ENCODE results near the gene EPC1. TPM values are rescaled to one million over a fixed set of nuclear protein-coding genes. Genes with fewer than 3 reads are reported as not detected.

EPC1 gene
- total and polyA plus RNA-seq, 9 of the 15 experiments (the other 6 are each of a cell fraction or from before 2014, with no cell fraction given): 7.0 to 43.6 (median 16.1) TPM

DNA sequence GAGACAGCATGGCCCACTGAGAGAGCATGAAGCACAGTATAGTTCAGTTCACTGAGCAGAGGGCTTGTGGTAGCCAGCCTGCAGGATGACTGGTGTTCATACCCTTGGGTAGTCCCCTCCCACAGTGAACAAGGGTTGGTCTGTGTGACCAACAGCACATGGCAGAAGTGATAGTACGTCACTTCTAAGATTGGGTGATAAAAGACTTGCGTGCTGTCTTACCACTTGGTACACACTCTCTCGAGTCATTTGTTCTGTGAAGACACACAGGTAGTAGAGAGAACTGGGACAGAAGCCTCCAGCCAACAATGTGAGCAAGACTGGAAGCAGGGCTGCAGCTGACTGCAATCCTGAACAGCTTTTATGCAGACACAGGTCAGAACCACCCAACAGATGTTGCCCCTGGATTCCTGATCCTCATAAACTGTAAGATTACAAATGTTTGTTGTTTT is 14.6 kb downstream of the EPC1 start (continued):
- TF ChIP-seq, protein P1, sequence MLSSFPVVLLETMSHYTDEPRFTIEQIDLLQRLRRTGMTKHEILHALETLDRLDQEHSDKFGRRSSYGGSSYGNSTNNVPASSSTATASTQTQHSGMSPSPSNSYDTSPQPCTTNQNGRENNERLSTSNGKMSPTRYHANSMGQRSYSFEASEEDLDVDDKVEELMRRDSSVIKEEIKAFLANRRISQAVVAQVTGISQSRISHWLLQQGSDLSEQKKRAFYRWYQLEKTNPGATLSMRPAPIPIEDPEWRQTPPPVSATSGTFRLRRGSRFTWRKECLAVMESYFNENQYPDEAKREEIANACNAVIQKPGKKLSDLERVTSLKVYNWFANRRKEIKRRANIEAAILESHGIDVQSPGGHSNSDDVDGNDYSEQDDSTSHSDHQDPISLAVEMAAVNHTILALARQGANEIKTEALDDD (IDR thresholded peaks at IDR 0.05): peak; percentile 42; the same call in 1 of the 2 replicates
- no peak for TF ChIP-seq FIP1L1 (IDR thresholded peaks at IDR 0.05; ENCODE audit: low read depth, low read length, poor library complexity, severe bottlenecking)
- no peak for TF ChIP-seq ZBTB17 (CRISPR knock-in tag; IDR thresholded peaks at IDR 0.05)
- TF ChIP-seq, protein P2, sequence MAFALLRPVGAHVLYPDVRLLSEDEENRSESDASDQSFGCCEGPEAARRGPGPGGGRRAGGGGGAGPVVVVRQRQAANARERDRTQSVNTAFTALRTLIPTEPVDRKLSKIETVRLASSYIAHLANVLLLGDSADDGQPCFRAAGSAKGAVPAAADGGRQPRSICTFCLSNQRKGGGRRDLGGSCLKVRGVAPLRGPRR (CRISPR knock-in tag; IDR thresholded peaks at IDR 0.05): no peak
- TF ChIP-seq, protein P3, sequence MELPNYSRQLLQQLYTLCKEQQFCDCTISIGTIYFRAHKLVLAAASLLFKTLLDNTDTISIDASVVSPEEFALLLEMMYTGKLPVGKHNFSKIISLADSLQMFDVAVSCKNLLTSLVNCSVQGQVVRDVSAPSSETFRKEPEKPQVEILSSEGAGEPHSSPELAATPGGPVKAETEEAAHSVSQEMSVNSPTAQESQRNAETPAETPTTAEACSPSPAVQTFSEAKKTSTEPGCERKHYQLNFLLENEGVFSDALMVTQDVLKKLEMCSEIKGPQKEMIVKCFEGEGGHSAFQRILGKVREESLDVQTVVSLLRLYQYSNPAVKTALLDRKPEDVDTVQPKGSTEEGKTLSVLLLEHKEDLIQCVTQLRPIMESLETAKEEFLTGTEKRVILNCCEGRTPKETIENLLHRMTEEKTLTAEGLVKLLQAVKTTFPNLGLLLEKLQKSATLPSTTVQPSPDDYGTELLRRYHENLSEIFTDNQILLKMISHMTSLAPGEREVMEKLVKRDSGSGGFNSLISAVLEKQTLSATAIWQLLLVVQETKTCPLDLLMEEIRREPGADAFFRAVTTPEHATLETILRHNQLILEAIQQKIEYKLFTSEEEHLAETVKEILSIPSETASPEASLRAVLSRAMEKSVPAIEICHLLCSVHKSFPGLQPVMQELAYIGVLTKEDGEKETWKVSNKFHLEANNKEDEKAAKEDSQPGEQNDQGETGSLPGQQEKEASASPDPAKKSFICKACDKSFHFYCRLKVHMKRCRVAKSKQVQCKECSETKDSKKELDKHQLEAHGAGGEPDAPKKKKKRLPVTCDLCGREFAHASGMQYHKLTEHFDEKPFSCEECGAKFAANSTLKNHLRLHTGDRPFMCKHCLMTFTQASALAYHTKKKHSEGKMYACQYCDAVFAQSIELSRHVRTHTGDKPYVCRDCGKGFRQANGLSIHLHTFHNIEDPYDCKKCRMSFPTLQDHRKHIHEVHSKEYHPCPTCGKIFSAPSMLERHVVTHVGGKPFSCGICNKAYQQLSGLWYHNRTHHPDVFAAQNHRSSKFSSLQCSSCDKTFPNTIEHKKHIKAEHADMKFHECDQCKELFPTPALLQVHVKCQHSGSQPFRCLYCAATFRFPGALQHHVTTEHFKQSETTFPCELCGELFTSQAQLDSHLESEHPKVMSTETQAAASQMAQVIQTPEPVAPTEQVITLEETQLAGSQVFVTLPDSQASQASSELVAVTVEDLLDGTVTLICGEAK (IDR thresholded peaks at IDR 0.05): no peak
- TF ChIP-seq, protein P3 (CRISPR knock-in tag; IDR thresholded peaks at IDR 0.05): no peak
- TF ChIP-seq CHCHD3 (CRISPR knock-in tag; IDR thresholded peaks at IDR 0.05): no peak
- 0 out of 2 replicates have a peak, but pooled peaks have one; percentile 32 for TF ChIP-seq MYC (IDR thresholded peaks at IDR 0.05; ENCODE audit: low read depth, low read length)
- no peak for TF ChIP-seq MYC (CRISPR knock-in tag; IDR thresholded peaks at IDR 0.05; ENCODE audit: borderline replicate concordance, low read depth)
- TF ChIP-seq MED1 (CRISPR knock-in tag; IDR thresholded peaks at IDR 0.05; ENCODE audit: borderline replicate concordance): no peak
- TF ChIP-seq, protein P4, sequence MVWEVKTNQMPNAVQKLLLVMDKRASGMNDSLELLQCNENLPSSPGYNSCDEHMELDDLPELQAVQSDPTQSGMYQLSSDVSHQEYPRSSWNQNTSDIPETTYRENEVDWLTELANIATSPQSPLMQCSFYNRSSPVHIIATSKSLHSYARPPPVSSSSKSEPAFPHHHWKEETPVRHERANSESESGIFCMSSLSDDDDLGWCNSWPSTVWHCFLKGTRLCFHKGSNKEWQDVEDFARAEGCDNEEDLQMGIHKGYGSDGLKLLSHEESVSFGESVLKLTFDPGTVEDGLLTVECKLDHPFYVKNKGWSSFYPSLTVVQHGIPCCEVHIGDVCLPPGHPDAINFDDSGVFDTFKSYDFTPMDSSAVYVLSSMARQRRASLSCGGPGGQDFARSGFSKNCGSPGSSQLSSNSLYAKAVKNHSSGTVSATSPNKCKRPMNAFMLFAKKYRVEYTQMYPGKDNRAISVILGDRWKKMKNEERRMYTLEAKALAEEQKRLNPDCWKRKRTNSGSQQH (CRISPR knock-in tag; IDR thresholded peaks at IDR 0.05): no peak
- TF ChIP-seq, protein P5, sequence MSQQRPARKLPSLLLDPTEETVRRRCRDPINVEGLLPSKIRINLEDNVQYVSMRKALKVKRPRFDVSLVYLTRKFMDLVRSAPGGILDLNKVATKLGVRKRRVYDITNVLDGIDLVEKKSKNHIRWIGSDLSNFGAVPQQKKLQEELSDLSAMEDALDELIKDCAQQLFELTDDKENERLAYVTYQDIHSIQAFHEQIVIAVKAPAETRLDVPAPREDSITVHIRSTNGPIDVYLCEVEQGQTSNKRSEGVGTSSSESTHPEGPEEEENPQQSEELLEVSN (IDR thresholded peaks at IDR 0.05; ENCODE audit: borderline replicate concordance in 1 of 2, extremely low read depth in 1 of 2, insufficient read depth in 1 of 2, insufficient read length in 1 of 2, low read depth in 1 of 2, low read length in 1 of 2, poor library complexity in 1 of 2, severe bottlenecking in 1 of 2): no peak
- TF ChIP-seq KLF10 (CRISPR knock-in tag; IDR thresholded peaks at IDR 0.05): no peak
- TF ChIP-seq PRMT5 (CRISPR knock-in tag; IDR thresholded peaks at IDR 0.05): no peak
- 0 out of 2 replicates have a peak, but pooled peaks have one; percentile 55 for TF ChIP-seq ZNF12 (CRISPR knock-in tag; IDR thresholded peaks at IDR 0.05)

Data from K562 (cell line).